ENCODE measurements around the gene SHISA8.

SHISA8 gene

GRCh38 chr22:41946629-41947423 lies 32.0 kb upstream of the SHISA8 start, which contains the start of gene CENPM (continued):
- TF ChIP-seq ZNF48 (tag by site-specific recombination; IDR thresholded peaks at IDR 0.05) = no peak
- TF ChIP-seq, protein P1, sequence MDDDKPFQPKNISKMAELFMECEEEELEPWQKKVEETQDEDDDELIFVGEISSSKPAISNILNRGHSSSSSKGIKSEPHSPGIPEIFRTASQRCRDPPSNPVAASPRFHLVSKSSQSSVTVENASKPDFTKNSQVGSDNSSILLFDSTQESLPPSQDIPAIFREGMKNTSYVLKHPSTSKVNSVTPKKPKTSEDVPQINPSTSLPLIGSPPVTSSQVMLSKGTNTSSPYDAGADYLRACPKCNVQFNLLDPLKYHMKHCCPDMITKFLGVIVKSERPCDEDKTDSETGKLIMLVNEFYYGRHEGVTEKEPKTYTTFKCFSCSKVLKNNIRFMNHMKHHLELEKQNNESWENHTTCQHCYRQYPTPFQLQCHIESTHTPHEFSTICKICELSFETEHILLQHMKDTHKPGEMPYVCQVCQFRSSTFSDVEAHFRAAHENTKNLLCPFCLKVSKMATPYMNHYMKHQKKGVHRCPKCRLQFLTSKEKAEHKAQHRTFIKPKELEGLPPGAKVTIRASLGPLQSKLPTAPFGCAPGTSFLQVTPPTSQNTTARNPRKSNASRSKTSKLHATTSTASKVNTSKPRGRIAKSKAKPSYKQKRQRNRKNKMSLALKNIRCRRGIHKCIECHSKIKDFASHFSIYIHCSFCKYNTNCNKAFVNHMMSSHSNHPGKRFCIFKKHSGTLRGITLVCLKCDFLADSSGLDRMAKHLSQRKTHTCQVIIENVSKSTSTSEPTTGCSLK (tag by site-specific recombination; IDR thresholded peaks at IDR 0.05) = no peak
- TF ChIP-seq ZNF214 (tag by site-specific recombination; IDR thresholded peaks at IDR 0.05; ENCODE audit: borderline replicate concordance) = no peak
- TF ChIP-seq, protein P2, sequence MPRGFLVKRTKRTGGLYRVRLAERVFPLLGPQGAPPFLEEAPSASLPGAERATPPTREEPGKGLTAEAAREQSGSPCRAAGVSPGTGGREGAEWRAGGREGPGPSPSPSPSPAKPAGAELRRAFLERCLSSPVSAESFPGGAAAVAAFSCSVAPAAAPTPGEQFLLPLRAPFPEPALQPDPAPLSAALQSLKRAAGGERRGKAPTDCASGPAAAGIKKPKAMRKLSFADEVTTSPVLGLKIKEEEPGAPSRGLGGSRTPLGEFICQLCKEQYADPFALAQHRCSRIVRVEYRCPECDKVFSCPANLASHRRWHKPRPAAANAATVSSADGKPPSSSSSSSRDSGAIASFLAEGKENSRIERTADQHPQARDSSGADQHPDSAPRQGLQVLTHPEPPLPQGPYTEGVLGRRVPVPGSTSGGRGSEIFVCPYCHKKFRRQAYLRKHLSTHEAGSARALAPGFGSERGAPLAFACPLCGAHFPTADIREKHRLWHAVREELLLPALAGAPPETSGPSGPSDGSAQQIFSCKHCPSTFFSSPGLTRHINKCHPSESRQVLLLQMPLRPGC (tag by site-specific recombination; IDR thresholded peaks at IDR 0.05) = 0 out of 2 replicates have a peak, but pooled peaks have one; percentile 8
- peak; percentile 62; the same call in 1 of the 2 replicates for TF ChIP-seq ZNF580 (tag by site-specific recombination; IDR thresholded peaks at IDR 0.05)
- TF ChIP-seq ZNF274 (IDR thresholded peaks at IDR 0.05; ENCODE audit: low read length) = no peak
- TF ChIP-seq ZNF274 (tag by site-specific recombination; IDR thresholded peaks at IDR 0.05; ENCODE audit: borderline replicate concordance) = no peak
- TF ChIP-seq FEZF1 (tag by site-specific recombination; IDR thresholded peaks at IDR 0.05) = peak; percentile 44; the same call in 1 of the 2 replicates
- peak; percentile 98 for TF ChIP-seq IKZF3 (tag by site-specific recombination; IDR thresholded peaks at IDR 0.05)
- TF ChIP-seq SALL2 (tag by site-specific recombination; IDR thresholded peaks at IDR 0.05; ENCODE audit: borderline replicate concordance) = no peak
- no peak for TF ChIP-seq ZNF248 (tag by site-specific recombination; IDR thresholded peaks at IDR 0.05)
- no peak for TF ChIP-seq ZNF670 (tag by site-specific recombination; IDR thresholded peaks at IDR 0.05; ENCODE audit: low read depth)
- no peak for TF ChIP-seq ZNF514 (tag by site-specific recombination; IDR thresholded peaks at IDR 0.05)
- peak; percentile 36; the same call in 1 of the 2 replicates for TF ChIP-seq ZBTB20 (tag by site-specific recombination; IDR thresholded peaks at IDR 0.05)
- peak; percentile 82 for TF ChIP-seq YY1 (tag by site-specific recombination; IDR thresholded peaks at IDR 0.05)
- no peak; the same call in 1 of the 2 replicates for TF ChIP-seq ZBTB44 (tag by site-specific recombination; IDR thresholded peaks at IDR 0.05)
- no peak for TF ChIP-seq ZNF707 (tag by site-specific recombination; IDR thresholded peaks at IDR 0.05)
- no peak for TF ChIP-seq ZFP3 (tag by site-specific recombination; IDR thresholded peaks at IDR 0.05; ENCODE audit: low read depth)
- TF ChIP-seq ZNF621 (tag by site-specific recombination; IDR thresholded peaks at IDR 0.05) = no peak
- TF ChIP-seq ZNF701 (tag by site-specific recombination; IDR thresholded peaks at IDR 0.05) = no peak
- peak; percentile 58 for TF ChIP-seq KLF9 (tag by site-specific recombination; IDR thresholded peaks at IDR 0.05; ENCODE audit: low read depth)
- TF ChIP-seq, protein P3, sequence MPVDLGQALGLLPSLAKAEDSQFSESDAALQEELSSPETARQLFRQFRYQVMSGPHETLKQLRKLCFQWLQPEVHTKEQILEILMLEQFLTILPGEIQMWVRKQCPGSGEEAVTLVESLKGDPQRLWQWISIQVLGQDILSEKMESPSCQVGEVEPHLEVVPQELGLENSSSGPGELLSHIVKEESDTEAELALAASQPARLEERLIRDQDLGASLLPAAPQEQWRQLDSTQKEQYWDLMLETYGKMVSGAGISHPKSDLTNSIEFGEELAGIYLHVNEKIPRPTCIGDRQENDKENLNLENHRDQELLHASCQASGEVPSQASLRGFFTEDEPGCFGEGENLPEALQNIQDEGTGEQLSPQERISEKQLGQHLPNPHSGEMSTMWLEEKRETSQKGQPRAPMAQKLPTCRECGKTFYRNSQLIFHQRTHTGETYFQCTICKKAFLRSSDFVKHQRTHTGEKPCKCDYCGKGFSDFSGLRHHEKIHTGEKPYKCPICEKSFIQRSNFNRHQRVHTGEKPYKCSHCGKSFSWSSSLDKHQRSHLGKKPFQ (tag by site-specific recombination; IDR thresholded peaks at IDR 0.05) = 0 out of 2 replicates have a peak, but pooled peaks have one; percentile 13
- TF ChIP-seq ZNF174 (tag by site-specific recombination; IDR thresholded peaks at IDR 0.05) = no peak
- peak; percentile 75 for TF ChIP-seq ZEB2 (tag by site-specific recombination; IDR thresholded peaks at IDR 0.05)
- TF ChIP-seq MZF1 (tag by site-specific recombination; IDR thresholded peaks at IDR 0.05; ENCODE audit: borderline replicate concordance) = no peak
- TF ChIP-seq ZNF544 (tag by site-specific recombination; IDR thresholded peaks at IDR 0.05) = no peak
- no peak for TF ChIP-seq ZNF560 (tag by site-specific recombination; IDR thresholded peaks at IDR 0.05; ENCODE audit: borderline replicate concordance)
- TF ChIP-seq, protein P4, sequence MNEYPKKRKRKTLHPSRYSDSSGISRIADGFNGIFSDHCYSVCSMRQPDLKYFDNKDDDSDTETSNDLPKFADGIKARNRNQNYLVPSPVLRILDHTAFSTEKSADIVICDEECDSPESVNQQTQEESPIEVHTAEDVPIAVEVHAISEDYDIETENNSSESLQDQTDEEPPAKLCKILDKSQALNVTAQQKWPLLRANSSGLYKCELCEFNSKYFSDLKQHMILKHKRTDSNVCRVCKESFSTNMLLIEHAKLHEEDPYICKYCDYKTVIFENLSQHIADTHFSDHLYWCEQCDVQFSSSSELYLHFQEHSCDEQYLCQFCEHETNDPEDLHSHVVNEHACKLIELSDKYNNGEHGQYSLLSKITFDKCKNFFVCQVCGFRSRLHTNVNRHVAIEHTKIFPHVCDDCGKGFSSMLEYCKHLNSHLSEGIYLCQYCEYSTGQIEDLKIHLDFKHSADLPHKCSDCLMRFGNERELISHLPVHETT (tag by site-specific recombination; IDR thresholded peaks at IDR 0.05) = peak; percentile 20; the same call in 1 of the 2 replicates

All from HEK293 (cell line).